Neural cell (in vitro differentiated cells): Measurements from ENCODE around the gene SKIC2. TPM values are rescaled to one million over a fixed set of nuclear protein-coding genes. Genes with fewer than 3 reads are reported as not detected.
"Not testable (repeated sequence)": the region's sequence is repeated elsewhere in the genome, so short reads cannot be mapped to it uniquely, and the experiment has no call there.

ENCODE experiments used
- H2AFZ ChIP-seq: fragments of 200-600, 300-800 bp; sonication (generic), shearing (Covaris generic); 2 replicates; pipeline ENCODE4 v1.6.0; 2014; ENCODE audit warnings: low read depth, mild to moderate bottlenecking, antibody characterized with exemption, low read length, moderate library complexity
- H3F3A ChIP-seq: fragments of 200-600 bp; shearing (Covaris generic); 2 replicates; pipeline ENCODE4 v1.6.1; 2016; ENCODE audit warnings: mild to moderate bottlenecking, moderate library complexity, mixed read lengths, antibody characterized with exemption, low read length; ENCODE audit not compliant: insufficient read depth, poor library complexity, severe bottlenecking
- H3K27ac ChIP-seq: fragments of 200-600, 300-800 bp; sonication (generic), shearing (Covaris generic); 2 replicates; pipeline ENCODE4 v1.5.1; 2014; ENCODE audit warnings: mild to moderate bottlenecking, low read length, moderate library complexity
- H3K27me3 ChIP-seq: fragments of 300-800, 200-600 bp; sonication (generic), shearing (Covaris generic); 2 replicates; pipeline ENCODE4 v1.6.0; 2014; ENCODE audit warnings: mild to moderate bottlenecking, low read depth, low read length, moderate library complexity; ENCODE audit not compliant: insufficient read depth
- H3K36me3 ChIP-seq: fragments of 300-800, 200-600 bp; sonication (generic), shearing (Covaris generic); 2 replicates; pipeline ENCODE4 v1.5.1; 2014; ENCODE audit warnings: mild to moderate bottlenecking, antibody characterized with exemption, low read length, moderate library complexity; ENCODE audit not compliant: insufficient read depth
- H3K4me2 ChIP-seq: fragments of 300-800, 200-600 bp; sonication (generic), shearing (Covaris generic); 2 replicates; pipeline ENCODE4 v1.6.0; 2014; ENCODE audit warnings: mild to moderate bottlenecking, low read length
- H3K4me3 ChIP-seq: fragments of 300-800, 200-600 bp; sonication (generic), shearing (Covaris generic); 2 replicates; pipeline ENCODE4 v1.5.1; 2014; ENCODE audit warnings: mild to moderate bottlenecking, low read length, moderate library complexity
- H3K79me2 ChIP-seq: fragments of 200-600 bp; shearing (Covaris generic); replicated peaks from 2 replicates; pipeline ENCODE4 v1.6.0; 2014; ENCODE audit warnings: mild to moderate bottlenecking, low read length, moderate library complexity; ENCODE audit not compliant: insufficient read depth
- H3K9ac ChIP-seq: fragments of 300-800, 200-600 bp; sonication (generic), shearing (Covaris generic); 2 replicates; pipeline ENCODE4 v1.6.1; 2016; ENCODE audit warnings: mild to moderate bottlenecking, low read length, mixed read lengths
- H3K9me2 ChIP-seq: fragments of 200-600 bp; shearing (Covaris generic); 2 replicates; pipeline ENCODE4 v1.6.1; 2016; ENCODE audit warnings: mild to moderate bottlenecking, low read length, mixed read lengths; ENCODE audit not compliant: insufficient read depth
- H3K9me3 ChIP-seq: fragments of 200-600, 300-800 bp; sonication (generic), shearing (Covaris generic); 2 replicates; pipeline ENCODE4 v1.6.1; 2016; ENCODE audit warnings: mild to moderate bottlenecking, mixed run types, low read length, moderate library complexity, mixed read lengths
- H4K20me1 ChIP-seq: fragments of 200-600 bp; shearing (Covaris generic); 2 replicates; pipeline ENCODE4 v1.6.1; 2016; ENCODE audit warnings: mild to moderate bottlenecking, mixed run types; ENCODE audit not compliant: insufficient read depth
- CTCF ChIP-seq: fragments of 450-650 bp; IDR thresholded peaks from 2 replicates; pipeline ENCODE4 v1.5.1; 2014; ENCODE audit warnings: antibody characterized with exemption, mild to moderate bottlenecking, moderate library complexity; ENCODE audit not compliant: poor library complexity, severe bottlenecking
- EP300 ChIP-seq: fragments of 450-650 bp; conservative IDR thresholded peaks from 2 replicates; pipeline ENCODE4 v1.6.1; 2014; ENCODE audit warnings: antibody characterized with exemption, mild to moderate bottlenecking, moderate library complexity; ENCODE audit not compliant: poor library complexity, severe bottlenecking
- EZH2 ChIP-seq: fragments of 200-600, 300-800 bp; shearing (Covaris generic), sonication (generic); IDR thresholded peaks from 2 replicates; pipeline ENCODE4 v1.6.1; 2014; ENCODE audit warnings: antibody characterized with exemption, low read length, borderline replicate concordance, mild to moderate bottlenecking; ENCODE audit not compliant: insufficient read depth, poor library complexity, severe bottlenecking
- MXI1 ChIP-seq: fragments of 450-650 bp; conservative IDR thresholded peaks from 2 replicates; pipeline ENCODE4 v1.6.1; 2014; ENCODE audit warnings: antibody characterized with exemption, mild to moderate bottlenecking; ENCODE audit not compliant: poor library complexity, severe bottlenecking
- POLR2AphosphoS5 ChIP-seq: IDR thresholded peaks from 2 replicates; pipeline ENCODE4 v1.6.1; 2012
- RAD21 ChIP-seq: fragments of 450-650 bp; conservative IDR thresholded peaks from 2 replicates; pipeline ENCODE4 v1.6.1; 2014; ENCODE audit warnings: antibody characterized with exemption, mild to moderate bottlenecking, moderate library complexity
- REST ChIP-seq: IDR thresholded peaks from 2 replicates; pipeline ENCODE4 v1.6.1; 2012; ENCODE audit warnings: borderline replicate concordance
- SMC3 ChIP-seq: fragments of 450-650 bp; conservative IDR thresholded peaks from 2 replicates; pipeline ENCODE4 v1.6.1; 2014; ENCODE audit warnings: antibody characterized with exemption, mild to moderate bottlenecking, moderate library complexity; ENCODE audit not compliant: poor library complexity
- TAF1 ChIP-seq: IDR thresholded peaks from 2 replicates; pipeline ENCODE4 v1.6.1; 2012; ENCODE audit warnings: low read depth
- polyA plus RNA-seq: library from polyadenylated mRNA; depleted of rRNA; stranded (reverse); fragments of >200 nt; gene quantifications from 2 replicates; pipeline ENCODE4 v1.2.3, GENCODE V29; 2014

The SKIC2 gene
- polyA plus RNA-seq, 1 donor from 2014 or later: 48.2 TPM

GRCh38 chr6:31928672-31928939, 30.4 kb upstream of the SKIC2 start:
- Histone ChIP-seq H3K4me2 (no peak overlapping the region), H3K27ac (no peak overlapping the region), H3K79me2 (no peaks in the 10 kb centered on the region), H3F3A (no peaks in the 10 kb centered on the region), H2AFZ (no peak overlapping the region), H3K36me3 (no peaks in the 10 kb centered on the region), H3K9ac (no peak overlapping the region), H3K27me3 (no peaks in the 10 kb centered on the region), H3K9me3 (no peaks in the 10 kb centered on the region), H4K20me1 (no peaks in the 10 kb centered on the region), H3K4me3 (no peak overlapping the region), H3K9me2 (no peaks in the 10 kb centered on the region)
- TF ChIP-seq SMC3 (no peak), EZH2 (no peak), TAF1 (no peak)

GRCh38 chr6:31930962-31931361, 28.0 kb upstream of the SKIC2 start:
- no peak overlapping the region for H3K27ac ChIP-seq
- H3F3A ChIP-seq: no peaks in the 10 kb centered on the region
- no peak for TF ChIP-seq POLR2AphosphoS5
- no peak for TF ChIP-seq CTCF
- TF ChIP-seq EP300: no peak
- TF ChIP-seq EZH2: no peak
- no peak for TF ChIP-seq MXI1
- no peak for TF ChIP-seq TAF1
- TF ChIP-seq SMC3: no peak
- TF ChIP-seq REST: no peak
- TF ChIP-seq RAD21: no peak
- no peaks in the 10 kb centered on the region for H3K79me2 ChIP-seq
- H3K4me2 ChIP-seq: no peak overlapping the region
- H3K4me3 ChIP-seq: no peak overlapping the region
- H2AFZ ChIP-seq: no peak overlapping the region
- H4K20me1 ChIP-seq: no peaks in the 10 kb centered on the region
- H3K36me3 ChIP-seq: no peaks in the 10 kb centered on the region
- no peak overlapping the region for H3K9ac ChIP-seq
- H3K9me3 ChIP-seq: no peaks in the 10 kb centered on the region
- no peaks in the 10 kb centered on the region for H3K9me2 ChIP-seq
- H3K27me3 ChIP-seq: no peaks in the 10 kb centered on the region

GRCh38 chr6:31932137-31932536, 26.8 kb upstream of the SKIC2 start:
- H3K27me3 ChIP-seq, H3K36me3 ChIP-seq, H3K4me3 ChIP-seq, H3F3A ChIP-seq, H3K9me2 ChIP-seq, H3K79me2 ChIP-seq, H3K9ac ChIP-seq, H3K4me2 ChIP-seq, H2AFZ ChIP-seq, H4K20me1 ChIP-seq, H3K27ac ChIP-seq, H3K9me3 ChIP-seq: not testable (repeated sequence)
